Tibial nerve (tissue), 4 donors: ENCODE measurements around the gene DENND1A.

Source experiments
- EP300 ChIP-seq, 2 donors: sonication (generic); formaldehyde crosslinking; IDR thresholded peaks; one replicate each; pipeline ENCODE4 v1.6.1; 2017; ENCODE audit warnings: antibody characterized with exemption in 2 of 2, mild to moderate bottlenecking in 1 of 2
- TF ChIP-seq, protein P1 (sequence below), 5 experiments: fragments of 200-600 bp in 3 of 5; fragments of 450-650 bp in 2 of 5; sonication (generic) in 3 of 5; IDR thresholded peaks; one replicate each; pipeline ENCODE4 v1.5.1; 2016 to 2019; ENCODE audit warnings: antibody characterized with exemption in 5 of 5, mild to moderate bottlenecking in 3 of 5, moderate library complexity in 2 of 5

GRCh38 chr9:123371805-123372590 is 557.9 kb downstream of the DENND1A start:
- TF ChIP-seq, protein P1, sequence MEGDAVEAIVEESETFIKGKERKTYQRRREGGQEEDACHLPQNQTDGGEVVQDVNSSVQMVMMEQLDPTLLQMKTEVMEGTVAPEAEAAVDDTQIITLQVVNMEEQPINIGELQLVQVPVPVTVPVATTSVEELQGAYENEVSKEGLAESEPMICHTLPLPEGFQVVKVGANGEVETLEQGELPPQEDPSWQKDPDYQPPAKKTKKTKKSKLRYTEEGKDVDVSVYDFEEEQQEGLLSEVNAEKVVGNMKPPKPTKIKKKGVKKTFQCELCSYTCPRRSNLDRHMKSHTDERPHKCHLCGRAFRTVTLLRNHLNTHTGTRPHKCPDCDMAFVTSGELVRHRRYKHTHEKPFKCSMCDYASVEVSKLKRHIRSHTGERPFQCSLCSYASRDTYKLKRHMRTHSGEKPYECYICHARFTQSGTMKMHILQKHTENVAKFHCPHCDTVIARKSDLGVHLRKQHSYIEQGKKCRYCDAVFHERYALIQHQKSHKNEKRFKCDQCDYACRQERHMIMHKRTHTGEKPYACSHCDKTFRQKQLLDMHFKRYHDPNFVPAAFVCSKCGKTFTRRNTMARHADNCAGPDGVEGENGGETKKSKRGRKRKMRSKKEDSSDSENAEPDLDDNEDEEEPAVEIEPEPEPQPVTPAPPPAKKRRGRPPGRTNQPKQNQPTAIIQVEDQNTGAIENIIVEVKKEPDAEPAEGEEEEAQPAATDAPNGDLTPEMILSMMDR (IDR thresholded peaks at IDR 0.05): no peak
- TF ChIP-seq EP300 (IDR thresholded peaks at IDR 0.05): no peak
